Activated CD4-positive, CD25-positive, alpha-beta regulatory T cell (primary cell): Measurements from ENCODE around the gene ALK.
"Not testable (repeated sequence)": the region's sequence is repeated elsewhere in the genome, so short reads cannot be mapped to it uniquely, and the experiment has no call there.

Source experiments
- DNase-seq, 4 experiments: peaks; one replicate each; lab custom pipeline; 2025; lab: John Stamatoyannopoulos, UW

The ALK gene

GRCh38 chr2:29839306-29839705 lies 82.1 kb downstream of the ALK start:
- no peak for DNase-seq

- DNase-seq, result no peak
Measured at GRCh38 chr2:29837925-29838324, 83.5 kb downstream of the ALK start.

- no peak for DNase-seq
Measured at GRCh38 chr2:29834624-29835023, 86.8 kb downstream of the ALK start.

- DNase-seq, result no peak
Measured at GRCh38 chr2:29834036-29834540, 87.3 kb downstream of the ALK start.

- DNase-seq, result no peak
Measured at GRCh38 chr2:29831560-29831959, 89.8 kb downstream of the ALK start.

GRCh38 chr2:29829841-29830240 lies 91.5 kb downstream of the ALK start:
- DNase-seq, result no peak

- DNase-seq, result not testable (repeated sequence)
Measured at GRCh38 chr2:29824145-29824544, 97.2 kb downstream of the ALK start.

GRCh38 chr2:29821591-29821990 lies 99.8 kb downstream of the ALK start:
- DNase-seq, result no peak

- DNase-seq, result no peak
Measured at GRCh38 chr2:29819570-29819969, 101.8 kb downstream of the ALK start.

GRCh38 chr2:29817801-29818680 lies 103.3 kb downstream of the ALK start:
- DNase-seq, result no peak

- no peak for DNase-seq
Measured at GRCh38 chr2:29817299-29817698, 104.1 kb downstream of the ALK start.

GRCh38 chr2:29816651-29817050 lies 104.7 kb downstream of the ALK start:
- DNase-seq, result no peak

GRCh38 chr2:29811378-29811777 lies 110.0 kb downstream of the ALK start:
- no peak for DNase-seq

GRCh38 chr2:29810956-29811355 lies 110.4 kb downstream of the ALK start:
- DNase-seq, result no peak

- no peak for DNase-seq
Measured at GRCh38 chr2:29808321-29808720, 113.1 kb downstream of the ALK start.

- no peak for DNase-seq
Measured at GRCh38 chr2:29807082-29807481, 114.3 kb downstream of the ALK start.

GRCh38 chr2:29806461-29806860 lies 114.9 kb downstream of the ALK start:
- no peak for DNase-seq

GRCh38 chr2:29804671-29805070 lies 116.7 kb downstream of the ALK start:
- no peak for DNase-seq

- DNase-seq, result no peak
Measured at GRCh38 chr2:29803537-29803936, 117.8 kb downstream of the ALK start.

GRCh38 chr2:29802986-29803385 lies 118.4 kb downstream of the ALK start:
- no peak for DNase-seq

- no peak for DNase-seq
Measured at GRCh38 chr2:29799628-29800027, 121.8 kb downstream of the ALK start.

GRCh38 chr2:29797916-29798315 lies 123.5 kb downstream of the ALK start:
- DNase-seq, result no peak

GRCh38 chr2:29796446-29796845 lies 124.9 kb downstream of the ALK start:
- DNase-seq, result no peak
